HG03469 (cell line): Measurements from ENCODE around the gene TBRG4.

Experiments used
- ATAC-seq: cut with Tn5 transposase; IDR thresholded peaks from one replicate; pipeline ENCODE4 v1.9.1; 2021; ENCODE audit warnings: mild to moderate bottlenecking, moderate library complexity, moderate number of reproducible peaks; ENCODE audit not compliant: unreplicated experiment

TBRG4 gene

DNA sequence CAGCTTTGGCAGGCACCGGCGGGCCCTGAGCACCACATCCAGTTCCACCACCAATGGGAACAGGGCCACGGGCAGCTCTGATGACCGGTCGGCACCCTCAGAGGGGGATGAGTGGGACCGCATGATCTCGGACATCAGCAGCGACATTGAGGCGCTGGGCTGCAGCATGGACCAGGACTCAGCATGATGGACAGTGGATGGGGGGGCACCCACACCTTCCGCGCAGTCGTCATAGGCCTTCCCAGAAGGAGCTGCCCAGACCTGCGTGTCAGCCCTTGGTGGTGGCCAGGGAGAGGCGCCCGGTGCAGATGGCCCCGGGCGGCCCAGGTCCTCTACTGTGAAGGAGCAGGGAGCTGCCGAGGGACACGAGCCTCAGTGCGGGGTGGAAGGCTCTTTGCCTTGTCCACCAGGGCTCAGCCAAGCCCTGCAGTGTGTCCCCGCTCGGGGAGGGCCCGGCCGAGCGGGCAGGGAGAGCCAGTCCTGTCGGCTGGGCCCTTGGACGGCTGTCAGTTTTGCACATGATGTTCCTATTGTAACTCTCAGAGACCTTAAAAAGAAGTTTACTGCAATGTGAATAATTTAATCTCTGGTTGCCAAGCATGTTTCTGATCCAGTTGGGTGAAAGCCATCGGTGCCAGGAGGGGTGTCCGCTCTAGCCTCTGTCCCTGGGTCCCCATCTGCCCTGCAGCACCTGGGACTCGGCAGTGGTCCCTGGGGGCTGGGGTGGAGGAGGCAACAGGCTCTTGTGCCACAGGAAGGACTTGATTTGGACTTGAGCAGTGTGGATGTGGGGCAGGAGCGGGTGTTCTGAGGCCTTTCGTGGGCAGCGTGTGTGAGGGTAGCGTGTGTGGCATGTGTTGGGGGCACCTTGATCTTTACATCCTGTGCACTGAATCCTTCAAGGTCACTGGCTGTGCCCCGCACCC is 35.4 kb downstream of the TBRG4 start:
- no peak for ATAC-seq

DNA sequence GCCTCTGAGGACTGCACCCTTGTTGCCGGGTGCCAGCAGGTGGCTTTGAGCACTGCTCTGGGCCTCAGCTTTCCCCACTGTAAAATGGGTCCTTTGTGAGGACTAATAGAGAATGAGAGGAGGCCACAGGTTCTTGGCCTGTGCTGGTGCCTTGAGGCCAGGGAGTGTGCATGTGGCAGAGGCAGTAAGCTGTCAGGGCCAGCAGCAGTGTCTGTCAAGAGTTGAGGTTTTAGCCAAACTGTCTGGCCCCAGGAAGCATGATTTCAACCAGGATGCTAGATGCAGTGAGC is 36.2 kb downstream of the TBRG4 start:
- ATAC-seq, result no peak

DNA sequence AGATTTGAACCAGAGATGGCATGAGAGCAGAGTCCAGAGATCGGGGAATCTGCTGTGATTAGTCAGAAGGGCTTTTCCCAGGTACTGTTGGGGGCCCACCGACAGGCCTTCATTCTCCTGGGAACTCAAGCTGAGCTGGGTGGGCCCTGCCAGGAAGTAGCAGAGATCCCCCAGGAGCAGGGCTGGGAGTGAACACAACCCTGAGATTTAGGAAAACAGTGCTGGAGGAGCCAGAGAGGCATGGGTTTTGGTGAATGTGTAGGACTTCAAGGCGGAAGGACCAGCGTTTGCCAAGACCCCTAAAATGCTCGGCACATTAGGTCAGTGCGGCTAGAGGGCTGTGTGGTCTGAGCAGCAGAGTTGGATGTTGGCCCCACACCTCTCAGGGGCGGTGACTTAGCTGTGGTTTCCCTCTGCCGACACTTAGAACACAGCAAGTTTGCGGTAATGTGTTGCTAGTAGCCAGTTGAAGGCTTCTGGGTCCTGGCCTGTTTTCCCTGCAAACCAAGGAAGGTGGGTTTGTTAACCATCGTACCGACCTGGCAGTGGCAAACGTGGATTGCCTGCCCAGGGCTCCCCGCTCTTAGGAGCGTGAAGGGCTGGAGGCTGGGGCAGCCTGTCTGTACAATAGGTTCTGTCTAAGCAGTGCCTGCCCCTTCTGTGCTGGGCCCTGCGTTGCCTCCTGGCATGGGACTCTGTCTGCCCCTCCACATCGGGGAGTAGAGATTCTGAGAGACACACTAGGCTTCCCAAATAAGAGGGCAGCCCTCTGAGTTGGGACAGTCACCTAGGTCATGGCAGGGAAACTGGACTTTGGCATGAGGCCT is 36.8 kb downstream of the TBRG4 start:
- no peak for ATAC-seq

DNA sequence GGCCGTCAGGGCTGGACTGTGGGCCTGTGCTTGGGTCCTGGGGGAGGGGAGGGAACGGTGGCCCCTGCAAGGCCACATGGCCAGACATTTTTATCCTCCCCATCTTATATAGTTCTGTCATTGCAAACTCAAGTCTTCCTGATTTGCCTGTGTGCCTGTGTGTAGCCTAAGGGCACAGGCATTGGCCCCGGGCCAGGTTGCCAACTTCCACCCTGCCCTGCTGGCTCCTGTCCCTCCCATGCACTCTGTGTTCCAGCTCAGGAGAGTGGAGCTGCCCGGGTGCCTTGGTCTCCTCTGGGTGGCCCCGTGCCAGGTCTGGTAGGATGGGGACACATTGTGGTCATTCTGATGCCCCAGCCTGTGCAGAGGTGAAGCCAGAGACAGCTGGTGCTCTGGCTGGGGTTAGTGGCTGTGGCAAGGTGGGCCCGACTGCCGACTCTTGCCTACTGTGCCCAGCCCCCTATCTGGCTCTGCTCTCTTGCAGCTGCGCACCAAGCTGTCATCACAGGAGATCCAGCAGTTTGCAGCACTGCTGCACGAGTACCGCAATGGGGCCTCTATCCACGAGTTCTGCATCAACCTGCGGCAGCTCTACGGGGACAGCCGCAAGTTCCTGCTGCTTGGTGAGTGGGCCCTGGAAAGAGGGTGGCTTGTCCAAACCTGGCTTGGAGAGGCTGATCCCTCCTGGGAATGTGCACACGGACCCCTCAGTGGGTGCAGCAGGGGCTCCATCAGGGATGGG is 37.5 kb downstream of the TBRG4 start:
- ATAC-seq, result no peak

DNA sequence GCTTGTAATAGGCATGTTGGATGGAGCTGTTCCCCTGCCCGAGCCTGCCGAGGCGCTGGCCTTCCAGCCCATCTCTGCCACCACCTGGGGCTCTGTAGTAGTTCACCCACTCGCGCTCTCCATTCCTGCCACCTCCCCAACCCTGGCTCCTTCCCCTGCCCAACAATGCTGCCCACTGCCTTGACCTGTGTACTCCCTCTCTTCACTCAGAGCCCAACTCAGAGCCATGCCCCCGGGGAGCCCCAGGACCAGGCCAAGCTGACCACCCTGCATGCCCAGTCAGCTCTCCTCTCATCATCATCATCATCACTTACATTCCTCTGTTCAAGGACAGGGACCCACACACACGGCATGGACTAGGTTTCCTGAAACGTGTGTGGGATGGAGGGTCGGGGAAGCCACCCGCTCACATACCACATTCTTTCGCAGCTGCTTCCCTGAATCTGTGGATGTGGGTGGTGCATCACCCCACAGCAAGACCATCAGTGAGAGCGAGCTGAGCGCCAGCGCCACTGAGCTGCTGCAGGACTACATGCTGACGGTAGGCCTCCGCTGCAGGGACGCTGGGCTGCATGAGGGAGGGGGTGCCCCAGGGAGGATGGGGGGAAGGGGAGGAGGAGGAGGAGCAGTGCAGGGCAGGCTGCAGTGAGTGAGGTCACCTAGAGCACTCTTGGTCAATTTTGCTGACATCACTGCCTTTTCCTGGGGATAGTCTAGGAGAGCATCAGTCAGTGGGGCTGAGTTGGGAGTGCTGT is 38.3 kb downstream of the TBRG4 start:
- no peak for ATAC-seq

DNA sequence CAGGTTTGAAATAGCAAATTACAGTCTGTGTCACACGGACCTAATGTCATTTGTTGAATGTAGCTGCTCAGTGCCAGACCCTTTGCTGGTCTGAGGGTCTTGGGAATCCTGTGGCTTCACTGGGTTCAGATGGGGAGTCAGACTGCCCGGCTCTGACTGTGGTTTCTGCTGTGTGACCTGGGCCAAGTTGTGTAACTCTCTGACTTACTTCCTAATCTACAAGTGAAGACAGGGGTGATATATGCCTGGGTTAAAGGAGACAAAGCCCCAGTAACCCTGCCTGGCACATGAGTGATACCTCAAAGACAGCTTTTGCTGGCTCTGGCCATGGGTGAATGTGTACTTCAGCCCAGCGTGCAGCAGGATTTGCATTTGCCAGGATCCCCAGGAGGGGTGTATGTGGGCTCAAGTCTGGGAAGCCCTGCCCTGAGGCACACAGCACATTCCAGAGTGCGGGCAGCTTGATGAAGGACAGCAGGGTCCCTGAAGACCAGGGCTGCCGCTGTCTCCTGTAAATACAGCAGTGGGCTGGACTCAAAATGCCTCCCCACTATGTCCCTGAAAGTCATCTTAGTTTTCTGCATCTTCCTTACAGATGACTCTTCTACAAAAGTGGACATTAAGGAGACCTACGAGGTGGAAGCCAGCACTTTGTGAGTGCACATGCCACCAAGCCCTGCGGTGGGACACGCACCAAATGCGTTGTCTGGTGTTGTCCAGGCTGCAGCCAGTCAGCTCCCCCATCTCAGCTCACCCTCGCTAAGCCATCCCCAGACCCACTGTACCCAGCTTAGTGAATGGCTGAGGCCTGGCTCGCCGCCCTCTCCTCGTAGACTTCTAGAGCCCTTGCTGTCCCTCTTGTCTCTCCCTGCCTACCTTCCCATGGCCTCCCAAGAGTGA is 39.1 kb downstream of the TBRG4 start:
- no peak for ATAC-seq

DNA sequence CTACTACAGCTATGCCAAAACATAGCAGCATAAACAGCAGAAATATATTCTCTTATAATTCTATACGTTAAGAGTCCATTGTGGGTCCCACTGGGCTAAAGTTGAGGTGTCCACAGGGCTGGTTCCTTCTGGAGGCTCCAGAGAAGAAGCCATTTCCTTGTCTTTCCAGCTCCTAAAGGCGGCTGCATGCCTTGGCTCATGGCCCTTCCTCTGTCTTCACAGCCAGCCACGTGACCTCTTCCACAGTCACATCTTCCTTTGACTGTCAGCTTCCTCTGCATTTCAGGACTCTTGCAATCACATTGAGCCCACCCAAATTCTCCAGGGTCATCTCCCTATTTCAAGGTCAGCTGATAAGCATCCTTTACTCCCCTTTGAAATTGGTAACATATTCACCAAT is 40.0 kb downstream of the TBRG4 start:
- ATAC-seq, result no peak

DNA sequence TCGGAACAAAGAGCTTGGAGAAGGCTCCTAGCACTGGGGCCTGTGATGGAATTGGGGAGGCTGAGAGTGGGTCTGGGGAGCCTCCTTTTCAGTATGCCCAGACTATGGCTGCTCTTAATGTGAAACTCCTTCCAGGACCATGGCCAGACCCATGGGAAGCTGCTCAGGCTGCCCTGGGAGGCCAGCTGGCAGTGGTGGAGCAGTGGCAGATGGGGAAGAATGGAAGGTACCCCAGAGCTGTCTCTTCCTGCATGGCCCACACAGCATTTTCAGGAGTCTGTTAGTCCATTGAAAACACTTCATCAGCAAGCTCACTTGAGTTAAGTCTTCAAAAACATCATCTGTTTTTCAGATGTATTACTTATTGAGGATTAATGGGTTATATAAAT is 41.2 kb downstream of the TBRG4 start:
- no peak for ATAC-seq

DNA sequence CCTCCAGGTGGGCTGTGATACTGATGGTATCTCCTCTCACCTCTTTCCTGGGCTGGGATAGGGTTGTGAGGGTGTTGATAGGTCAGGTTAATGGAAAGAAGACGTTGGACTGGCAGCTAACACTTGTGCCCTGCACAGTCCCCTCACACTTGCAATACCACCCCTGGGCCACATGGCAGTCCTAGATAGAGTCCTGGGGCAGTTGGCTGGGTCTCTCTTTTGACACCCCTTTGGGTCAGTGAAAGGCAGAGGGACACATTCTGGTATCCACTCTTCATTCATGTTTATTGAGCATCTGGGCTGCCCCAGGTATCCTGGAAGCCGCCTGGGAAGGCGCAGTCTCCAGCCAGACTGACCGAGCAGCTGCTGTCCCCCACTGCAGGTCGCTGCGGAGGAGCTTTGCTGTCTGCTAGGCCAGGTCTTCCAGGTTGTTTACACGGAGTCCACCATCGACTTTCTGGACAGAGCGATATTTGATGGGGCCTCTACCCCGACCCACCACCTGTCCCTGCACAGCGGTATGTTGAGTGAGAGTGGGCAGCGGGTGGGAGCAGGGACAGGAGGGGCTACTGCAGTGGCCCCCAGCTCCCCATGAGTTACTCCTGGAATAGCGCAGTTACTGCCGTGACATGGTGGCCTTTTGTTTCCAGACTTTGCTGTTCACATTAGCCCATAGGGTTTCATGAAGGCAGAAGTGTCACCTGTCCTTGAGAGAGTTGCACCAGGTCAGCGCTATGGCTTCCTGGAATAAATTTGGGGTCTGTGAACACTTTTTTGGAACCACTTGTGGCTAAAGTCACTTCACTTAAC is 41.8 kb downstream of the TBRG4 start:
- ATAC-seq, result no peak

DNA sequence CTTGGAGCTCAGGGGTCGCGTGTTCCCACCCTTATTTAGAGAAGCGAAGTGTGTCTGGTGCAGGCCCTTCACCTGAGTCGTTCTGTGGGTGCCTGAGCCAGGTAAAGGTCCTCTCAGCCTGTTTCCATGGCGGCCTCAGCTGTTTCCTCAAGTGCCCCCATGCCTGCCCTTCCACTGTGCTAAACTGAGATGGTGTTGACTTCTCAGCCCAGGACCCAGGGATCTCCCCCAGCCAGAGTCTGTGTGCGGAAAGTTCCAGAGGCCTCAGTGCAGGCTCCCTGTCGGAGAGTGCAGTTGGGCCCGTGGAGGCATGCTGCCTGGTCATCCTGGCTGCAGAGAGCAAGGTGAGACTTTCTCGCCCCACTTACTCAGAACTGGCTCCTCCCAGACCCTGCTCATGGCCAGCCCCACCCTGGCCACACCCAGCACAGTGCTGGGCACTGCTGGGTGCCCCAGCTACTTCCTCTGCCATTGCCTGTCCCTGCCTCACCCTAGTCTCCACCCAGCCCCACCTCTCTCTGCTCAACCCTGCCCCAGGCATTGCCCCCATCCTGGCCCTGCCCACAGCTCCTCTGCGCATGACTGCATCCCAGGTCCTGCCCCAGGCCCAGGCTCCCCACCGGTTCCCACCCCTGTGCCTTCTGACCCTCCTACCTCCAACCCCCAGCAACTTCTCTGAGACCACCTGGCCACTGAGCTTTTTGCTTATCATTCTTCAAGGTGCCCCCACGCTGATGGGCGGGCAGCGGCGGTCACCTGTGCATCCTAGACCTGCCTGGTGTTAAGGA is 43.1 kb downstream of the TBRG4 start:
- ATAC-seq, result no peak

DNA sequence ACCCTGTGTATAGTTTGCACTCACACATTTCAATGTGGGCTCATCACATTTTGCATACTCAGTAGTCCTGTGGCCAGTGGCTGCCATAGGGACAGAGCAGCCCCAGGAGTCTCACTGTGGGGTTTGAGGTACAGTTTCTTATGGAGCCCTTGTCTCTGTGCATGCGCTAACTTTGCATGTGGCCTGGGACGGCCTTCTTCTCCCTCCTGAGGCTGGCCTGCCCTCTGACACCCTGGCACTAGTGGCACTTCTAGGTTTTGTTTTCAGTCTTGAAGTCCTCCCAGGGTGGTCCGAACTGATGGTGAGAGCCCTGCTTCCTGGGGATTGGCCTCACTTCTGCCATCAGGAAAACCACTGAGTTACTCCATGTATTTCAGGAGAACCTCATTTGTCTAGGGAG is 43.9 kb downstream of the TBRG4 start:
- no peak for ATAC-seq

DNA sequence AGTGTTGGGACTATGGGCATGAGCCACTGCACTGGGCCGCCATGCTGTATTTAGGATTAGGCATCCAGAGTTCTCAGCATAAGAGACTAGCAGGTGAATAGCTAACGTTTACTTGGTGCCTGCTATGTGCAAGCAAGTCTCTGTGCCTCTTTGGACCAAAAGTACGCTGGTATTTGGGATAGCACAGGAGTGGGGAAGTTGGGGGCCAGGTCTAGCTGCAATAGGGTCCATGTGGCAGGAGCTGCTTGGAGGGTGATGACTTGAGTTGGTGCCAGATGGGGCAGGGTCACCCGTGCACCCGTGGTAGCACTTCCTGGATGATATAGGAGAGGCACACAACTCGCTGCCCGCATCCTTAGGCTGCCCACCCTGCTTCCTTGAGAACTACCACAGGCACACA is 45.1 kb downstream of the TBRG4 start:
- no peak for ATAC-seq

DNA sequence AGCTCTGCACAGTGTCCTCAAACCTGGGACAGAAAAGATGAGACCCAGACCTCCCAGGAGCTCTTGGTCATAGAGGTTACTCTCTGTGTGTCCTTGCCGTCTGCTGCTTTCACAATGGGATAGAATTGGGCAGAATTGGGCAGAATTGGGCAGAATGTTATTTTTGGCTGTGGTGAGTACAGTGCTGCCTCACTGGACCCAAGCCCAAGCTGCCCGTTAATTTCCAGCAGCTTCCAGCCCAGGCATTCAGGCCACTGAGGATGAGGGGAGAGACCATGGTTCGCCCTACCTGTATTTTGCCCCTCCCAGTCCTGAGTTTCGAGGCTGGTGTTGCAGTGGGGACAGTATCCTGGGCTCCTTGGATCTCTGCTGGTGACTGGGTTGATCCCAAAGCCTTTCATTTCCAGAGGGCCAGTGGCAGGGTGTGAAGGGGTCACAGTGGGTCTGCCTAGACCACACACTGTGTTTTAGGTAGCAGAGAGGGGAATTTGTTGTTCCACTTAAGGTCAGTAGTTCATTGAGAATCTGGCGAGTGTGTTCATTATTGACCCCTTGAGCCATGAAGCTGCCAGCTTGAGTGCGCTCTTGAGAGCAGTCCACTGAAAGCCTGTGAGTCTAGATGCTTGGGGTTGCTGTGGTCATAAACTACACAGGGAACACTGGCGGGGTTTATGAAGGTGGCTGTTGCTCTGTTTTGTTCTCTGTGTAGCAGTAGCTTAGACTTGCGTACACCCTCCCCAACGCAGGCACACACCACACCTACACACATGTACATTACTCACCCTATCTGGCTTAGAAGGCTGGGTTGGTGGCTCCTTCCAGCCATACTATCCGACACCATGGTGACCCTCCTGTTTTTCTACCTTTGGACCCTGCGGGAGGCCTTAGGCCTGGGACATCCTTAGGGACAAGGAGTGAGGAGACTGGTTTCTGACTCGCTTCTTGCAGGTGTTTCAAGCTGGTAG is 46.2 kb downstream of the TBRG4 start:
- ATAC-seq, result no peak

DNA sequence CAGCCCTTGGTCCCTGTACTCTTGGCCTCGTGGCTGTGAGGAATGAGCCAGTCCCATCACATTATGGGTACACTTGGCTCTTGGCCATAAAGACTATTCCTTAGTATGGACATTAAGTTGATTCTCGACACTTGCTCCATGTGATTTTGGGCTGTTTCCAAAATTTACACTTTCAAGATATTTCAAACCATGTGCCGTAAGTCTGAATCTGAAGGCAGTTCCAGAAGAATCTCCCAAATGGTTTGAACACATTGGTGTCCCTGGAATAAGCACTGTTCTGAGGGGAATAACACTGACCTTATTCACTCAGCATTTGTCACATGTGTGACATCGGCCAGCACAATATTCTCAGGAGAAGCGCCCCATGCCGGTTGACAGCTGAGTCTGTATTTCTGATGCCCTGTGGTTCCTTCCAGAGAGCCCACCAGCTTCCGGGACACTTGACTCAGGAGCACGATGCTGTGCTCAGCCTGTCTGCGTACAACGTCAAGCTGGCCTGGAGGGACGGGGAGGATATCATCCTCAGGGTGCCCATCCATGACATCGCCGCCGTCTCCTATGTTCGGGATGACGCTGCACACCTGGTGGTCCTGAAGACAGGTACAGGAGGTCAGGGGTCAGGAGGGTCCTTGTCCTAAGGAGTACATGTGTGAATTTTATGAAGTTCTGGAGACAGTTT is 47.3 kb downstream of the TBRG4 start:
- ATAC-seq, result no peak

DNA sequence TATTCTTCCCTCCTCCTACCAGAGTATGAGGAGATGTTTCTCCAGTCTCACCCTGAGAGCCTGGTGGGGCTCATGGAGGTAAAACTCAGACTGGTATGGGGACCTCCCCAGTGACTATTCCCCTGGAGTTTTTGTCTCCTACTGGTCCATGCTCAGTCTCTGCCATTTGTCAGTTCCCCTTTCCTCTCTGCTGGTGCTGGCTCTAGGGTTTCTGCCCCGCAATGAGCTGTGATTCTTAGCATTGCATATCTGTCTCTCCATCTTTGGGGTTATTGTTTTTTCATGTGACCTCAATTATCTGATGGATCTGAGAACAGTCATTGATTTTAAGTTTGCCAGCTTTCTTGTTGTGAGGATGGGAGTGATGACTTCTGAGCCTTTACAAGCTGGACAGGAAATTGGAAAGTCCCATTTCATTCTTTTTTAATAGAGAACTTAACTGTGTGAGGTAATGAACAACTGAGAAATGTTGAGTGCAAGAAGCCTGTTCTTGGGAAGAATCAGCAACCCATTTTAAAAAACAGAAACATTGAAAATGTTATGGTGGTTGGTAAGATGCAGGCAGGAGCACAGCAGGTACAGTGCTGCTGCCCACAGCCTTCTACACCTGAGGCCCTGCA is 49.6 kb downstream of the TBRG4 start:
- no peak for ATAC-seq

DNA sequence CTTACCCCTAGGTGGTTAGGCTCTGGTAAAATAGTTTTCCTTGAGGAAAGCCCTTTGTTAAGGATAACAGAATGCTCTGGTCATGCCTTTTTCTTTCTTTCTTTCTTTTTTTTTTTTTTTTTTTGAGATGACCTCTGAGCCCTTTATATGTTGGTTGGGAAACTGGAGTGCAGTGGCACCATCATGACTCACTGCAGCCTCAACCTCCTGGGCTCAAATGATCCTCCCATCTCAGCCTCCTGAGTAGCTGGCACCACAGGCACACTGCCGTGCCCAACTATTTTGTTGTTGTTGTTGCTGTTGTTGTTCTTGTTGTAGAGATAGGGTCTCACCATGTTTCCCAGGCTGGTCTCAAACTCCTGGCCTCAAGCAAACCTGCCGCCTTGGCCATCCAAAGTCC is 50.1 kb downstream of the TBRG4 start:
- no peak for ATAC-seq
